Activated CD4-positive, alpha-beta T cell treated with anti-CD3 and anti-CD28 coated beads, Interleukin-2, amount 10 ng/mL, durations not matched to agents 7 days and 5 days (primary cell): Measurements from ENCODE around the gene SYCP3. TPM values are rescaled to one million over a fixed set of nuclear protein-coding genes. Genes with fewer than 3 reads are reported as not detected.

Source experiments
- CTCF ChIA-PET: fragments of 350-600 bp; sonication (Branson Sonifier 250); formaldehyde crosslinking; loops from one replicate; lab custom pipeline; 2021; ENCODE audit warnings: antibody characterized with exemption; lab: Charles Lee
- POLR2A ChIA-PET: fragments of 350-600 bp; sonication (Branson Sonifier 250); formaldehyde crosslinking; loops from one replicate; lab custom pipeline; 2021; ENCODE audit warnings: antibody characterized with exemption; lab: Charles Lee
- DNase-seq: peaks from one replicate; pipeline ENCODE4 v3.0.0-alpha.2; 2020
- H3K27ac Mint-ChIP-seq: one replicate; pipeline ENCODE4 v1.8.0; 2021; ENCODE audit warnings: mild to moderate bottlenecking, moderate library complexity, mixed read lengths
- H3K27me3 Mint-ChIP-seq: one replicate; pipeline ENCODE4 v1.8.0; 2021; ENCODE audit warnings: mixed read lengths
- H3K36me3 Mint-ChIP-seq: one replicate; pipeline ENCODE4 v1.8.0; 2021; ENCODE audit warnings: low read depth, mixed read lengths
- H3K4me1 Mint-ChIP-seq: one replicate; pipeline ENCODE4 v1.8.0; 2021; ENCODE audit warnings: mixed read lengths
- H3K4me3 Mint-ChIP-seq: one replicate; pipeline ENCODE4 v1.8.0; 2021; ENCODE audit warnings: mild to moderate bottlenecking, moderate library complexity, mixed read lengths
- H3K9me3 Mint-ChIP-seq: one replicate; pipeline ENCODE4 v1.8.0; 2021; ENCODE audit warnings: mixed read lengths
- total RNA-seq, 2 experiments: library from RNA; stranded (reverse); gene quantifications; one replicate each; pipeline ENCODE4 v1.2.3, GENCODE V29; 2021

Gene SYCP3
- total RNA-seq, 2 experiments from 2014 or later = 0.35 to 0.75 TPM

DNA sequence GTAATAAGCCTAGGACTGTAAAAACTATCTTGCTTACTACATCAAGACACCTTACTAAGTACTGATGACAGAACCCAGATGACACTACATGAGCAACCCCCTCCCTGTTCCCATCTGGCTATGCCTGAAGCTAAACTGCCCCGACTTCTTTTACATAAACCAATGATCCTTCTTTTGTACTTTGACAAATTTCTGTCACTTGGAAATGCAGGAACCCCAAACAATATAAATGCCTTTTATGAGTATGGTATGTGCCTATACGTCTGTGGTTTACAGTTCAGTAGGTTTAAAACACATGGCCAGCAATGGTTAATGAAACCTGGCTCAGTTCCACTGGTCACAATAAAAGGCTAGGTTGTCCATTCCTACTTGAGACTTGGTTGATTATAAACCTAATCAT is 6.1 kb downstream of the SYCP3 start:
- CTCF ChIA-PET = interaction anchor here (0.6 to 1.1 kb wide), 2 partner anchors 27 to 150 kb away, joined by 3 read pairs; no protein-coding TSS in a partner anchor
- no peaks in the 10 kb centered on the region for H3K4me1 Mint-ChIP-seq
- peaks cover 9% of the 10 kb centered on the region for H3K36me3 Mint-ChIP-seq

GRCh38 chr12:101732318-101732717 is 6.9 kb downstream of the SYCP3 start:
- H3K9me3 Mint-ChIP-seq = no peaks in the 10 kb centered on the region
- ChIA-PET POLR2A (no interaction called here), CTCF (no interaction called here)
- H3K36me3 Mint-ChIP-seq = peaks cover 9% of the 10 kb centered on the region
- H3K4me3 Mint-ChIP-seq = no peak overlapping the region
- no peaks in the 10 kb centered on the region for H3K27me3 Mint-ChIP-seq
- no peaks in the 10 kb centered on the region for H3K4me1 Mint-ChIP-seq
- H3K27ac Mint-ChIP-seq = no peak overlapping the region
- no peak for DNase-seq

More for the DNA sequence above, 6.1 kb downstream of the SYCP3 start:
- POLR2A ChIA-PET = no interaction called here
- Mint-ChIP-seq H3K27ac (no peak overlapping the region), H3K9me3 (no peaks in the 10 kb centered on the region), H3K4me3 (no peak overlapping the region), H3K27me3 (no peaks in the 10 kb centered on the region)
- no peak for DNase-seq

DNA sequence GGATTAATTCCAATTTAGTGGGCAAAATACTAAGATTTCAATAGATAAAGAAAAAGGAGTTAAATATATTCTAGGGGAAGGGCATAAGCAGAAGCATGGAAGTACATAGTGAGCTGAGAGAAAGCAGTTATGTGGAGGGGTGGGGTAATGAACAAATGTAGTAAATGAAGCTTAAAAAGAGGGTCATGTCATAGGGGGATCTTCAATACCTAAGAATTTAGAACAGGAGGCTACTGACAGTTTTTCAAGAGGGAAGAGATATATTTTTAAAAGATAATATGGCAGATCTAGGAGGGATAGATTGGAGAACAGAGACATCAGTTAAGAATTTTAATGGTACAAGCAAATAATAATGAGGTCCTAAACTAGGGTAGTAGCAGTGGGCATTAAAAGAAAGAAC is 9.4 kb downstream of the SYCP3 start:
- peaks cover 5% of the 10 kb centered on the region for H3K4me1 Mint-ChIP-seq
- H3K36me3 Mint-ChIP-seq = peaks cover 15% of the 10 kb centered on the region
- no peak overlapping the region for H3K27ac Mint-ChIP-seq
- DNase-seq = no peak
- CTCF ChIA-PET = no interaction called here
- no peak overlapping the region for H3K4me3 Mint-ChIP-seq
- POLR2A ChIA-PET = no interaction called here
- no peaks in the 10 kb centered on the region for H3K9me3 Mint-ChIP-seq
- no peaks in the 10 kb centered on the region for H3K27me3 Mint-ChIP-seq

DNA sequence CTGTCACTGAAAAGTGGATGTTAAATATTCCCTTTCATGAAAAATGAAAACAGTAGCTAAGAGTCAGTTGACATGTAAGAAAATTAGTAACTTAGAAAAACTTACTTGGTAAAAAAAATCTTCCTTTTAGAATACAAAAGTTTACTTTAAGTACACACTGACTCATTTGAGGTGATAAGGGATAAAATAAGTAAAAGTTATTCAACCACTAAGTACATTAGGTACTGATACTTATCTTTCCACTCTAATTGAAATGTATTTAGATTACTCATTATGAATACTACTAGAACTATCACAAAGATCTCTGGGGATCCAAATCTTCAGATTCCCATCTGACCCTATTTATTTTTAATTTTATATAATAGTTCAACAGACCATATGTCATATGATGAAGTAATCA is 12.2 kb downstream of the SYCP3 start:
- no peak overlapping the region for H3K27ac Mint-ChIP-seq
- no peak overlapping the region for H3K4me3 Mint-ChIP-seq
- peaks cover 5% of the 10 kb centered on the region for H3K4me1 Mint-ChIP-seq

GRCh38 chr12:101722392-101722791 is 16.9 kb downstream of the SYCP3 start:
- Mint-ChIP-seq H3K27me3 (no peaks in the 10 kb centered on the region), H3K4me1 (peaks cover 5% of the 10 kb centered on the region), H3K4me3 (no peak overlapping the region), H3K27ac (no peak overlapping the region), H3K9me3 (no peaks in the 10 kb centered on the region), H3K36me3 (peaks cover 8% of the 10 kb centered on the region)
- POLR2A ChIA-PET = no interaction called here
- CTCF ChIA-PET = no interaction called here
- DNase-seq = no peak

More for the DNA sequence above, 12.2 kb downstream of the SYCP3 start:
- CTCF ChIA-PET = no interaction called here
- no peak for DNase-seq
- Mint-ChIP-seq H3K9me3 (no peaks in the 10 kb centered on the region), H3K27me3 (no peaks in the 10 kb centered on the region), H3K36me3 (peaks cover 11% of the 10 kb centered on the region)
- POLR2A ChIA-PET = no interaction called here

GRCh38 chr12:101720118-101720517 is 19.1 kb downstream of the SYCP3 start:
- CTCF ChIA-PET = no interaction called here
- H3K27ac Mint-ChIP-seq = no peak overlapping the region
- POLR2A ChIA-PET = interaction anchor here (0.6 kb wide), 1 partner anchor 104 kb away, joined by 3 read pairs; no protein-coding TSS in a partner anchor

GRCh38 chr12:101719566-101719965 is 19.7 kb downstream of the SYCP3 start:
- Mint-ChIP-seq H3K36me3 (peaks cover 2% of the 10 kb centered on the region), H3K4me1 (no peaks in the 10 kb centered on the region), H3K4me3 (no peak overlapping the region), H3K27me3 (no peaks in the 10 kb centered on the region), H3K27ac (no peak overlapping the region), H3K9me3 (no peaks in the 10 kb centered on the region)
- CTCF ChIA-PET = interaction anchor here (0.6 kb wide), 1 partner anchor 1502 kb away, joined by 6 read pairs; no protein-coding TSS in a partner anchor
- POLR2A ChIA-PET = interaction anchor here (0.6 kb wide), 1 partner anchor 104 kb away, joined by 3 read pairs; no protein-coding TSS in a partner anchor
- no peak for DNase-seq

More at GRCh38 chr12:101720118-101720517, 19.1 kb downstream of the SYCP3 start:
- H3K9me3 Mint-ChIP-seq = no peaks in the 10 kb centered on the region
- H3K4me3 Mint-ChIP-seq = no peak overlapping the region
- H3K27me3 Mint-ChIP-seq = no peaks in the 10 kb centered on the region
- H3K36me3 Mint-ChIP-seq = peaks cover 3% of the 10 kb centered on the region
- no peak for DNase-seq
- no peaks in the 10 kb centered on the region for H3K4me1 Mint-ChIP-seq

GRCh38 chr12:101714877-101715444 is 24.3 kb downstream of the SYCP3 start:
- H3K4me3 Mint-ChIP-seq = no peak overlapping the region
- ChIA-PET POLR2A (no interaction called here), CTCF (interaction anchor here (0.9 kb wide), 1 partner anchor 9 kb away, joined by 4 read pairs; no protein-coding TSS in a partner anchor)
- peaks cover 4% of the 10 kb centered on the region for H3K4me1 Mint-ChIP-seq
- H3K36me3 Mint-ChIP-seq = peaks cover 2% of the 10 kb centered on the region
- no peak overlapping the region for H3K27ac Mint-ChIP-seq
- H3K27me3 Mint-ChIP-seq = no peaks in the 10 kb centered on the region
- no peaks in the 10 kb centered on the region for H3K9me3 Mint-ChIP-seq
- no peak for DNase-seq

DNA sequence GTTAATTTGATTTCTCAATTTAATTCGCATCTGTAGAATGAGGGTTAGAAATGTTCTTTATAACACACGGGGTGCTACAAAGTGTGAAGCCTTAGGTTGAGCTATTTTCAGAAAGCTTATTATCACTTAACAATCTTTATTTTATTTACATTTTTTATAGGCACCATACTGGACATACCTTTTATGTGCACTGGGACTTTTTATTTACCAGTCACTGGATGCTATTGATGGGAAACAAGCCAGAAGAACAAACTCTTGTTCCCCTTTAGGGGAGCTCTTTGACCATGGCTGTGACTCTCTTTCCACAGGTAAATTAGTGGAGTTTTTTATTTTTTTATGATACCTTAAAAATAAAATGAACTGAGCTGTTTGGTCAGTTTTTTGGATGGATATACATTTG is 25.3 kb downstream of the SYCP3 start:
- DNase-seq = no peak
- H3K27ac Mint-ChIP-seq = no peak overlapping the region
- peaks cover 2% of the 10 kb centered on the region for H3K36me3 Mint-ChIP-seq
- peaks cover 11% of the 10 kb centered on the region for H3K4me1 Mint-ChIP-seq
- no peak overlapping the region for H3K4me3 Mint-ChIP-seq
- ChIA-PET CTCF (no interaction called here), POLR2A (no interaction called here)
- H3K27me3 Mint-ChIP-seq = no peaks in the 10 kb centered on the region
- no peaks in the 10 kb centered on the region for H3K9me3 Mint-ChIP-seq

DNA sequence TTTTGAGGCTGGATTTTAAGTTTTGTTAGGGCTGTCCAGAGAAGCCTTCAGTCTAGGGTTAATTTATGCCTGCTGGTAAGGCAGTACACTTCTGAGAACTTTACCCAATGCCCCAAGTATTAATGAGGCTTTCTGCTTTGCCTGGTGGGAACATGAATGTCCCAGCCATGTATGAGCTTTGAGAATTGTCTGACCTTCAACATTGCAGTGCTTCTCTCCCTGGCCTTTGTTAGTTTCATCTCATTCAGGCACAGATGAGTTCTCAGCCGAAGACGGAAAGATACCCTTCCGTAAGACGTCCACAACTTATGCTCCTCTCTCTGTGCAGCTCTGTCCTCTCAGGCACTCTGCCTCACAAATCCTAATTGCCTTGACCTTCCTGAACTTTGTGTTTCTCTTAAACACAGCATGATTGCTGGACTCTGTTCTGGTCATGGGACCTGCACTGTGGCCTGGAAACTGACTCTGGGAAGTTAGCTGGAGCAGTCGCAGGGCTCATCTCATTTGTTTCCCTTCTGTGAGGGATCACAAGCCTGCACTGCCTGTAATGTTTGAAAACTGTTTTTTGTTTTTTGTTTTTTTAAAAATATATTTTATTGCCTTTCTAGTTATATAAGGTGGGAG is 26.1 kb downstream of the SYCP3 start:
- Mint-ChIP-seq H3K36me3 (peaks cover 2% of the 10 kb centered on the region), H3K4me1 (peaks cover 11% of the 10 kb centered on the region), H3K4me3 (no peak overlapping the region), H3K27ac (no peak overlapping the region), H3K9me3 (no peaks in the 10 kb centered on the region), H3K27me3 (no peaks in the 10 kb centered on the region)
- ChIA-PET POLR2A (no interaction called here), CTCF (no interaction called here)
- no peak for DNase-seq

GRCh38 chr12:101710288-101710687 is 29.0 kb downstream of the SYCP3 start:
- ChIA-PET CTCF (no interaction called here), POLR2A (no interaction called here)
- H3K27me3 Mint-ChIP-seq = no peaks in the 10 kb centered on the region
- no peak for DNase-seq
- no peak overlapping the region for H3K27ac Mint-ChIP-seq
- H3K4me1 Mint-ChIP-seq = peaks cover 11% of the 10 kb centered on the region
- no peaks in the 10 kb centered on the region for H3K9me3 Mint-ChIP-seq
- no peaks in the 10 kb centered on the region for H3K36me3 Mint-ChIP-seq
- H3K4me3 Mint-ChIP-seq = no peak overlapping the region

GRCh38 chr12:101707131-101707782 is 32.0 kb downstream of the SYCP3 start:
- no peaks in the 10 kb centered on the region for H3K9me3 Mint-ChIP-seq
- H3K36me3 Mint-ChIP-seq = no peaks in the 10 kb centered on the region
- H3K4me3 Mint-ChIP-seq = no peak overlapping the region
- ChIA-PET CTCF (interaction anchor here (1.1 kb wide), 1 partner anchor 52 kb away, joined by 3 read pairs; no protein-coding TSS in a partner anchor), POLR2A (no interaction called here)
- DNase-seq = no peak
- H3K4me1 Mint-ChIP-seq = peaks cover 11% of the 10 kb centered on the region
- no peaks in the 10 kb centered on the region for H3K27me3 Mint-ChIP-seq
- H3K27ac Mint-ChIP-seq = no peak overlapping the region

- H3K27me3 Mint-ChIP-seq = no peaks in the 10 kb centered on the region
- no peak for DNase-seq
- H3K4me3 Mint-ChIP-seq = no peak overlapping the region
- peaks cover 11% of the 10 kb centered on the region for H3K4me1 Mint-ChIP-seq
- ChIA-PET POLR2A (no interaction called here), CTCF (interaction anchor here (1.1 kb wide), 1 partner anchor 52 kb away, joined by 3 read pairs; no protein-coding TSS in a partner anchor)
- H3K36me3 Mint-ChIP-seq = no peaks in the 10 kb centered on the region
- no peaks in the 10 kb centered on the region for H3K9me3 Mint-ChIP-seq
- H3K27ac Mint-ChIP-seq = no peak overlapping the region
Measured at GRCh38 chr12:101706403-101706802, 32.9 kb downstream of the SYCP3 start.
